Activated CD4-positive, alpha-beta T cell treated with anti-CD3 and anti-CD28 coated beads, Interleukin-2, amount 50 U/mL, for 1 hour (primary cell): Measurements from ENCODE around the gene PTPN5.

Experiments
- DNase-seq: peaks from one replicate; pipeline ENCODE4 v3.0.0-alpha.2; 2020

PTPN5 gene

GRCh38 chr11:18772211-18772610 is 19.4 kb downstream of the PTPN5 start:
- no peak for DNase-seq

- DNase-seq = no peak
Observed at GRCh38 chr11:18771266-18772035, 20.1 kb downstream of the PTPN5 start.

DNA sequence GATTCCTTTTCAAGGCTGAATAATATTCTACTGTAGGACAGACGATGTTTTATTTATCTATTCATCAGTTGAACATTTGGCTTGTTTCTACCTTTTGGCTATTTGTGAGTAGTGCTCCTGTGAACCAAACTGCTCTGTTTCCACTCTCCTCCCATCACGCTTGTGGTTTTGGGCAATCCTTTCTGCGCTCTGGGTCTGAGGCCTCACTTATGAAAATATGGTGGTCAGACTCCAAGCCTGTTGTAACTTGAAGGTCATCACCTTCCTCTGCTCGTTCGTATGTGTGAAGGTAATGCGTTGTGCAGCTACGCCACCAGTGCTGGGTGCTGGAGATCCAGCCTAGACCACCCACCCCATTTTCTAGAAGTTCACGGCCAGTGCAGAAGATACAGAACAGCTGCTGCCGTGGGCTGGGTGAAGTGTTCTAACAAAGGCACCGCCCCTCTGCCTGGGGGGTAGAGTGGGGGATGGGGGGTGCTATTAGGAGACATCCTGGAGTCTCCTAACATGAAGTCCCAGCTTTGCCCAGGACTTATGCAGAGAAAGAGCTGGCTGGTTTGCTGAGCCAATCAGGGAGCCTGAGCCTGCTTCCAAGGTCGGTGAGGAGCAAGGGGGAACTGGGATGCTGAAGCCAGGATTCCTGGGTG is 21.0 kb downstream of the PTPN5 start:
- DNase-seq = no peak

DNA sequence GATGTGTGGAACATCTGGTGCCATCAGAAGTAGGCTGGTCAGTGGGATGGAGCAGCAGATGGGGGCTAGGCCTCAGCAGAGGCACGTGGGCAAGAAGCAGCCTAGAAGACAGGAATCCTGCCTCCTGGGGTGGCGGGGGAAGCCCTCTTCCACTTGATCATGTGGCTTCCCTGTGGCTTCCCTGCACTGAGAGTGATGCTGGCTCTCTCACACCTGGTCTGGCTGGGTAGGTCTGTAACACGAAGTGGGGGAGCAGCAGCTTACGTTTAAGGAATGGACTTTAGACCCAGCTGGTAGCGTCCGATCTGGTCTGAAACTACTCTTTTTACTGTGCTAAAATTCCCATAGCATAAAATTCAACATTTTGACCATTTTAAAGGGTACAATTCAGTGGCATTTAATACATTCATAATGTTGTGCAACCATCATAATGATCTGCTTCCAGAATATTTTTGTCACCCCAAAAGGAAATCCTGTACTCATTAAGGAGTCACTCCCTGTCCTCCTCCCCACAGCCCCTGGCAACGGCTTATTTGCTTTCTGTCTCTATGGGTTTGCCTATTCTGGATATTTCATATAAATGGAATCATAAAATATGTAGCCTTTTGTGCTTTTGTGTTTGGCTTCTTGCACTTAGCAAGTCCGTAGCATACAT is 21.7 kb downstream of the PTPN5 start:
- DNase-seq = no peak

- no peak for DNase-seq
Observed at GRCh38 chr11:18768978-18769377, 22.6 kb downstream of the PTPN5 start.

GRCh38 chr11:18768472-18768901 is 23.1 kb downstream of the PTPN5 start:
- DNase-seq = no peak

DNA sequence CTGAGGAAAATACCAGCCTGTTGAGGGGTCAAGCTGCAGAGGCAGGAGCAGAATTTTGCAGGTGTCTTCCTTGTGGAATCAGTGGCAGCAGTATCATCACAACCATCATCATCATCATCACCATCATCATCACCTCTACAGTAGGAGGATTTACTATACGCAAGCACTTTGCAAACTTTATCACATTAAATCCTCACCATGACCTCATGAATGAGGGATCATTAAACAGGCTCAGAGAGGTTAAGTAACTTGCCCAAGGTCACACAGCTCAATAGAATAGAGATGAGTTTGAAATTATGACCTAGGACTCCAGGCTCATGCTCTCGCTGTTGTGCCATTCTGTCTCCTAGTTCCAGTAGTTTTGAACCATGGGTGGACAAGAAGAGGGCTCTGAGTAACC is 25.6 kb downstream of the PTPN5 start:
- DNase-seq = no peak

DNA sequence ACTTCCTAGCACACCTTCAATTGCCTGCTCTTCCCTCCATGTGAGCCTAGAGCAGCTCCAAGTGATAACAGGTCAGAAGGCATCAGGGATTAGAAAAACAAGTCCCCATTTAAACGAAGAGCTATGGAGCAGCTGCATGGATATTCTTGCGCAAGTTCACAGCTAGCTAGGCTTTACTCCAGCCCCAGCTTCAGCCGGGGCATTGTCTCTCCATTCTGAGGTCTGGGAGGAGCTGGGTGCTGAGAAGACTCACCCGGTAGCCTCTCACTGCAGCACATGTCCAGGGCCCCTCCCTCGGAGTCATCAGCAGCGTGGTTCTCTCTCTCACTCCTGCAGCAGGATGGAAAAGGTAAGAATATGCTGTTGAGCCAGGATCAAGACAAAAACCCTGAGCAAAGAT is 26.0 kb downstream of the PTPN5 start:
- no peak for DNase-seq

GRCh38 chr11:18761741-18762140 is 29.9 kb downstream of the PTPN5 start:
- no peak for DNase-seq

DNA sequence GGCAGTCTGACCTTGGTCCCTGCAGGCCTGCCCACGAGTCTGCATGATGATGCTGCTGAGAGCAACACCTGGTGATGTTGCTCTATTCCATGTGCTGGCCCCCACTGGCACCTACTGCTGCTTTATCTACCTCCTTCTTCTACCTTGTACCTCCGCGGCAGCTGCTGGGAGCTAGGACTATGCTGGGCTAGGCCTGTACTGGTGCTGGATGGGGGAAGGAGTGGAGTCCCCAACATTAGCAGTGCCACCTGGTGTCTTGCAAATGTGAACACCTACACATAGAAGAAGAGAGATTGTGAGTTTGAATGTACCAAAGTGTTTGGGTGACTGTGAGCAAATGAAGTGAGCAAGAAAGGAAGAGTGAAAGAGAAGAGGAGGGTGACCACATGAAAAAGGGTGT is 30.5 kb downstream of the PTPN5 start:
- no peak for DNase-seq

DNA sequence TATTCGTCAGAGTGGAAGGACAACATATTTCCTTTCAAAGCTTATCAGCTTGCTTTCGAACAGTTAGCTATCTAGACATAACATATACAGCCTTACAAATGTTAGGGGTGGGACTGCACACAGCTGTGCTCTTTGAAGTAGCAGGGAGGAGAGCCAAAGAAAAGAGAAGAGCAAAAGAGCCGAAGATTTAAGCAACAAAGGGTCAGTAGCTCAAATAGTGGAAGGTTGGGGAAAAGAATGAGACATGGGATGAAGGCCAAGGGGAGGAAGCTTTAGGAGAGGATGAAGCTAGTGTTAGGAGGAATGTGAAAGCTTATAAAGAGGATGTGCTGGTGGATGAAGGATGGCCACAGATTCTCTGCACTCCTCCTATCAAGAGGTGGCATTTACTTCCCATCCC is 33.8 kb downstream of the PTPN5 start:
- no peak for DNase-seq

- DNase-seq = no peak
Observed at GRCh38 chr11:18756889-18757288, 34.7 kb downstream of the PTPN5 start.

DNA sequence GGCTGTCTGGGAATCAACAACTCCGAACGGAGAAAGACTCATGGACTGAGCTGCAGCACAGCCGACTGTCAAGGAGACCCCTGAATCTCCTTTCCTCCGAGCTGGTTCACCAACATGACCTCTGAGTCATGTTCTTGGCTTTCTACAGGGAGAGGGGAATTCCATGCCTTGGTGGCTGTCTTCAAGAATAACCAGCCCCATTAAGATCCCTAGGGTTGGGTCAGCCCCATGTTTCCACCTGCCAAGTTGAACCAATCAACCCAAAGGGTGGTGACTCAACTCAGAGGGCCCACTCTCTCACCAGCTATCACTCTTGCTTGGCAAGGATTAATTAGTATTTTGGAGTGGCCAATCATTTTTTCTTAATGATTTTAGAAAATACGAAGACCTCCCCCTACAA is 37.3 kb downstream of the PTPN5 start:
- DNase-seq = no peak

DNA sequence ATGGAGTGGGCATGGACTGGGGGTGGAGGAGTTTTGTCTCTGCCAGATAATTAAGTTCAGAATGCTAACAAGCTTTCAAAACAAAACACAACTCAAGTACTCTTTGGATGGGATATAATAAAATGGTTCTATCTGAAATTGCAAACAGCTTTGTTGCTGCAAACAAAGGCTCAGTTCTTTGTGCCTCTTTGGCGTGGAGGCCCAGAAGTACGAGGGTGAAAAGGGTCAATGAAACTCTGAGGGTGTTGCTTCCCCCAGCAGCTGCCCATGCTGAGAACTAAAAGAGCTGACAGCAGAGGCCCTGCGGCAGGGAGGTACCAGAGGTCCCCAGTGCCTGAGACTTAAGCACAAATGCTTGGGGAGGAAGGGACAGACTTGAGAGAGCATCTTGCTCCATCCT is 39.1 kb downstream of the PTPN5 start:
- DNase-seq = no peak

DNA sequence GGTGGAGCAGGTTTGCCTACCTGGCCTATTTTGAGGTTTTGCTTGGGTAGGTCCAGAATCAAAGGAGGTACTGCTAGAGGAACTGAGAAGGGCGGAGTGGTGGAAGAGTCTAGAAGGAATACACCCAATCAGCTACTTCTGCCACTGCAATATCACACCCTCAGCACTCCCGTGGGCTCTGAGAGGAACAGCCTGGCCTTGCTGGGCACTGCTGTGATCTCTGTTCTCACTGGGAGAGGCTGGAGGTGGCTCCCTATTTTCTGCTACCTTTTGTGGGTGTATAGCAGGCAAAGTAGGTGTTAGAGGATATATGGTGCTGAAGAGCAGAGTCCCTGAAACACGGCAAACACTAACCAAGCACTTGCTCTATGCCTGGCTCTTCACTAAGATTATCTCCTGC is 40.7 kb downstream of the PTPN5 start:
- no peak for DNase-seq

DNA sequence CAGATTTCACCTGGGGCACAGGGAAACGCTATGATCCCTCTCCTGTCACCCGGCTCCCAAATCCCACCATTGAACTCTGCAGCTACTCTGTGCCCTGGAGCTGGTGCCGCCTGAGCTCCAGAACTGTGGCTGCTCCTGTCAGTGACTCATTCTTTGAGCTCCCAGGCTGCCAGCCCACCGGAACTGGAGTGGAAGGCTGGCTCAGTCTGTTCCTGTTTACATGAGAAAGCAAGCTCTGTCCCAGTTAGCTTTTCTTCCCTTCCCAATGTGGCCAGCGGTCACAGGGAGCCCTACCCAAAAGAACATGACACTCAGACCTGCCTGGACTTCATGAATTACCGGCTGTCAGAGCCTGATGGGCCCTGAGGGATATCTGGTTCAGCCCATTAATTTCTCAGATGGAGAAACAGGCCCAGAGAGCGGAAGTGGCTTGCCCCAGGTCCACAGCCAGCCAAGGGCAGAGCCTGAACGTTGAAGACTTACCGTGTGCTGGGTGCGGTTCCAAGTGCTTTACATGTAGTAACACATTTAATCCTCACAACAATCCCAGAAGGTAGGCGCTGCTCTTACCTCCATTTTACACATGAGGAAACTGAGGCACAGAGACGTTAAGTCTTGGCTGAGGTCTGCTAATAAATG is 41.8 kb downstream of the PTPN5 start:
- no peak for DNase-seq

- no peak for DNase-seq
Observed at GRCh38 chr11:18748766-18749365, 42.7 kb downstream of the PTPN5 start.

GRCh38 chr11:18745251-18745650 is 46.3 kb downstream of the PTPN5 start:
- no peak for DNase-seq

GRCh38 chr11:18743900-18744514 is 47.6 kb downstream of the PTPN5 start:
- DNase-seq = no peak

- no peak for DNase-seq
Observed at GRCh38 chr11:18743365-18743764, 48.2 kb downstream of the PTPN5 start.

GRCh38 chr11:18741783-18742182 is 49.8 kb downstream of the PTPN5 start:
- DNase-seq = no peak

- DNase-seq = no peak
Observed at GRCh38 chr11:18739685-18740084, 51.9 kb downstream of the PTPN5 start.

- no peak for DNase-seq
Observed at GRCh38 chr11:18737642-18738041, 54.0 kb downstream of the PTPN5 start.
